Esophagus muscularis mucosa (tissue), 4 donors: Measurements from ENCODE around the gene EGFL7. TPM values are rescaled to one million over a fixed set of nuclear protein-coding genes. Genes with fewer than 3 reads are reported as not detected.

Source experiments
- DNase-seq: peaks from one replicate; pipeline ENCODE4 v3.0.0-alpha.2; 2017; ENCODE audit errors: extremely low spot score
- H3K27ac ChIP-seq, 4 donors: fragments of 200-600 bp; sonication (generic); replicated peaks in 1 of 4; 1 replicate in 3 of 4; 2 replicates in 1 of 4; pipeline ENCODE4 v1.5.1; 2016 to 2019; ENCODE audit warnings: mild to moderate bottlenecking in 1 of 4
- H3K27me3 ChIP-seq, 4 donors: fragments of 200-600 bp; sonication (generic); one replicate each; pipeline versions ENCODE4 v1.5.1 to v1.6.0; 2016 to 2019
- H3K36me3 ChIP-seq, 4 donors: fragments of 200-600 bp; sonication (generic); one replicate each; pipeline ENCODE4 v1.5.1; 2016 to 2019
- H3K4me1 ChIP-seq, 4 donors: fragments of 200-600 bp; sonication (generic); one replicate each; pipeline ENCODE4 v1.5.1; 2016 to 2019
- H3K4me3 ChIP-seq, 4 donors: fragments of 200-600 bp; sonication (generic); 1 replicate in 2 of 4; 2 replicates in 2 of 4; pipeline ENCODE4 v1.5.1; 2016 to 2019; ENCODE audit warnings: mild to moderate bottlenecking in 4 of 4, moderate library complexity in 1 of 4
- H3K9me3 ChIP-seq, 4 donors: fragments of 200-600 bp; sonication (generic); 1 replicate in 3 of 4; 2 replicates in 1 of 4; pipeline ENCODE4 v1.5.1; 2016 to 2019
- CTCF ChIP-seq, 3 experiments: fragments of 200-600 bp in 2 of 3; fragments of 450-650 bp in 1 of 3; sonication (generic) in 2 of 3; IDR thresholded peaks; one replicate each; pipeline ENCODE4 v1.5.1; 2017 to 2019; ENCODE audit warnings: antibody characterized with exemption in 3 of 3, mild to moderate bottlenecking in 2 of 3, moderate library complexity in 1 of 3
- EP300 ChIP-seq: sonication (generic); formaldehyde crosslinking; IDR thresholded peaks from one replicate; pipeline ENCODE4 v1.6.1; 2017; ENCODE audit warnings: antibody characterized with exemption
- POLR2A ChIP-seq: fragments of 450-650 bp; IDR thresholded peaks from one replicate; pipeline ENCODE4 v1.6.1; 2017; ENCODE audit warnings: antibody characterized with exemption, moderate library complexity, mild to moderate bottlenecking, low read depth
- POLR2AphosphoS5 ChIP-seq, 2 donors: sonication (generic); formaldehyde crosslinking; IDR thresholded peaks; one replicate each; pipeline ENCODE4 v1.6.1; 2017; ENCODE audit warnings: antibody characterized with exemption in 2 of 2
- WGBS: methylation state at CpG from one replicate; pipeline ENCODE4 v1.1.5; 2018; 5-methylcytosine and 5-hydroxymethylcytosine counted together
- intact Hi-C: fragments of 100-400 bp; cut with DNase I; formaldehyde crosslinking; loops from one replicate; pipeline ENCODE4 v1.15.1; 2023
- total RNA-seq, 4 donors: library from RNA; depleted of rRNA; stranded (reverse); fragments of >200 nt; gene quantifications; one replicate each; pipeline versions ENCODE4 v1.1.0 to v1.2.1, GENCODE V29; 2016

Gene EGFL7
- total RNA-seq, 4 donors from 2014 or later, result 33.2 to 134 (median 78.7) TPM

- WGBS, result 64% methylated on average over 7 of the region's 8 CpGs
- Histone ChIP-seq H3K36me3 (no peaks in the 10 kb centered on the region), H3K9me3 (no peaks in the 10 kb centered on the region), H3K4me1 (peaks cover 52% of the 10 kb centered on the region in 4 donors), H3K27ac (peak overlapping the region; percentile 47 to 77 (median 65)), H3K4me3 (no peak overlapping the region), H3K27me3 (peaks cover 0 to 30% (median 6%) of the 10 kb centered on the region in 4 donors)
- no peak for DNase-seq
- TF ChIP-seq EP300 (no peak), POLR2AphosphoS5 (IDR thresholded peaks at IDR 0.05) (no peak), CTCF (IDR thresholded peaks at IDR 0.05) (no peak), POLR2A (no peak)
- intact Hi-C loops, result no loop called here
Measured at GRCh38 chr9:136714893-136715274, 52.2 kb downstream of the EGFL7 start.

GRCh38 chr9:136717399-136717798 lies 54.7 kb downstream of the EGFL7 start:
- Histone ChIP-seq H3K4me1 (peaks cover 64 to 70% (median 69%) of the 10 kb centered on the region in 4 donors), H3K27ac (peak overlapping the region in 1 of 4 donors; percentile 20), H3K4me3 (no peak overlapping the region), H3K27me3 (peaks cover 0 to 23% (median 2%) of the 10 kb centered on the region in 4 donors), H3K36me3 (peaks cover 3 to 14% (median 11%) of the 10 kb centered on the region in 4 donors), H3K9me3 (no peaks in the 10 kb centered on the region)
- DNase-seq, result no peak
- WGBS, result 80% methylated on average over 3 of the region's 16 CpGs
- TF ChIP-seq POLR2A (no peak), EP300 (no peak), POLR2AphosphoS5 (IDR thresholded peaks at IDR 0.05) (no peak), CTCF (IDR thresholded peaks at IDR 0.05) (no peak)
- intact Hi-C loops, result no loop called here

DNA sequence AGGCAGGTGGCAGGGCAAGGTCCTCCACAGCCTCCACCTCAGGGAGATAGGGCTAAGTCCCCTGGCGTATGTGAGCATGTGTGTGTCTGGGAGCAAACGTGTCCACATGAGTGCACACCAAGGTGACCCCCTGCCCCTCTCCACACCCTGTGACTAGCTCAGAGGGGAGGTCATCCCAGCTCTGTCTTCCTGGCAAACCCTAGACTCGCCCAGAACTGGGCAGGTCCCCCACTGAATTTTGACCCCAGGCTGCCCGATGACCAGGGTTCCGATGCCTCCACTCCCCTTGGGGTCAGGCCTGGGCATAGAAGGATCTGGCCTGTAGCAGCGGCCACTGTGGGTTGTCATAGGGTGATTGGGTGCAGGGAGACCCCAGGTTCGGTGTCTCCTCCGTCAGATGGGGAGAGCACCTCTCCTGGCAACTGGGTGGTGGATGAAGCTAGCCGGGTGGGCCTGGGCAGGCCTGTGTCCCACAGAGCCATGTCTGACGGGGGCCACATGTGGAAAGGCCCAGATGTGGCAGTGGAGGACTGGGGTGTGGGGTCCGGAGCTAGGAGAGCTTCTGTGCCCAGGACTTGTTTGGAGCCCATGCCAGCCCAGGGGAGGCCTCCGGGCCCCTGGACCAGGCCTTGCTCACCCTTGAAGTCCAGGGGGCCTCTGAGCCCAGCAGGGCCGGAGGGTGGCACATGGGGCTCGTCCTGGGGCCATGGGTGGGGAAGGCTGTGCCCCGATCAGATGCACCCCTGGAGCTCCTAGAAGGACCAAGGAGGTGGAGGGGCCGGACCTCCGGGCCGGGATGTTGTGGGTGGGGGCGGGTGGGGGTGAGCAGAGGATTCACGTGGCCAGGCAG lies 55.9 kb downstream of the EGFL7 start:
- no peak overlapping the region for H3K4me3 ChIP-seq
- peaks cover 14 to 25% (median 23%) of the 10 kb centered on the region in 4 donors for H3K36me3 ChIP-seq
- no peak for DNase-seq
- H3K27ac ChIP-seq, result peak overlapping the region in 3 of 4 donors; percentile 6 to 71 (median 48)
- intact Hi-C loops, result no loop called here
- TF ChIP-seq POLR2AphosphoS5 (IDR thresholded peaks at IDR 0.05), result no peak
- no peak for TF ChIP-seq POLR2A
- no peak for TF ChIP-seq CTCF (IDR thresholded peaks at IDR 0.05)
- no peak for TF ChIP-seq EP300
- H3K9me3 ChIP-seq, result no peaks in the 10 kb centered on the region
- H3K4me1 ChIP-seq, result peaks cover 63 to 71% (median 67%) of the 10 kb centered on the region in 4 donors
- 75% methylated on average over 10 of the region's 20 CpGs for WGBS
- peaks cover 0 to 14% (median 0%) of the 10 kb centered on the region in 4 donors for H3K27me3 ChIP-seq

DNA sequence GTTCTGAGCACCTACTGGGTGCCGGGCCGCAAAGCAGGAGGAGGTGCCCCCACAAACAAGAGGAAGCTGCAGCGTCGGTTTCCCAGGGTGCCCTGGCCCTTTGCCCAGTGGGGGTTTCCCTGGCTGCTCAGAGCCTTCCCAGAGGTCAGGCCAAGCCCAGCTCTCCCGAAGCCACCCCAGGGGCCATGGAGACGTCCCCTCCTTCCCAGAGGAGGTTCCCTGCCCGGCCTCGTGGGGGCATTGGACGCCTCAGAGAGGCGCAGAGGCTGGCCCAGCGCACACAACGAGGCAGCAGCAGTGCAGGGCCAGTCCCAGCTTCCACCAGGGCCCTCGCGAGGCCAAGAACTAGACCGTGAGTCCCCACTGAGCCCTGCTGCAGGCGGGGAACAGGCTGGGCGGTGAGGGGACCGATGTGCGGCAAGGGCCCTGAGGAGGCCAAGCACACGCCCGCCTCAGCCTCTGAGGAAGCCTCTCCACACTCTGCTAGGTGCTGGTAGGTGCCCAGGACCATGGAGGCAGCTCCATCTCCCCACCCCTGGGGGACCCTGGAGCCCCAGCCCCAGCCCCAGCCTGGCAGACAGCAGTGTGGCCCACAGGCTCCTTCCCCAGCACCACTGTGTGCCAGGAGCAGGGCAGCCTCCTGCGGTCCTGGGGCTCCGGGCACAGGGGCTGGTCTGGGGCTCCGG lies 56.6 kb downstream of the EGFL7 start:
- WGBS, result 73% methylated on average over 8 of the region's 24 CpGs
- Histone ChIP-seq H3K9me3 (no peaks in the 10 kb centered on the region), H3K27ac (peak overlapping the region in 3 of 4 donors; percentile 48 to 71 (median 55)), H3K36me3 (peaks cover 22 to 33% (median 30%) of the 10 kb centered on the region in 4 donors), H3K27me3 (peaks cover 0 to 8% (median 0%) of the 10 kb centered on the region in 4 donors), H3K4me1 (peaks cover 55 to 70% (median 61%) of the 10 kb centered on the region in 4 donors), H3K4me3 (no peak overlapping the region)
- no peak for DNase-seq
- intact Hi-C loops, result no loop called here
- TF ChIP-seq EP300 (no peak), POLR2AphosphoS5 (IDR thresholded peaks at IDR 0.05) (no peak), POLR2A (no peak), CTCF (IDR thresholded peaks at IDR 0.05) (no peak)
